Caco-2 (cell line): ENCODE data around the gene BRD4. TPM values are rescaled to one million over a fixed set of nuclear protein-coding genes. Genes with fewer than 3 reads are reported as not detected.
A peak's percentile ranks its signal among the peaks of the same experiment; 100 is the strongest.

ENCODE experiments used
- BruUV-seq: library from RNA; stranded (reverse); fragments of 400-500 nt; replicated peaks from 2 replicates; lab custom pipeline; 2021; lab: Mats Ljungman, UMichigan
- CTCF ChIA-PET: fragments of 300-600 bp; sonication (Branson Sonifier 250); formaldehyde crosslinking; loops from one replicate; lab custom pipeline; 2022; ENCODE audit warnings: antibody characterized with exemption; lab: Charles Lee
- POLR2A ChIA-PET: fragments of 300-600 bp; sonication (Branson Sonifier 250); formaldehyde crosslinking; loops from one replicate; lab custom pipeline; 2022; ENCODE audit warnings: antibody characterized with exemption; lab: Charles Lee
- DNase-seq, 2 experiments: peaks; one replicate each; pipeline versions ENCODE4 v3.0.0 to v3.0.0-alpha.2; 2020 to 2022
- H3K27me3 ChIP-seq: replicated peaks from 2 replicates; pipeline ENCODE4 v1.6.0; 2011; ENCODE audit warnings: low read length; ENCODE audit not compliant: control insufficient read depth, insufficient read depth
- H3K36me3 ChIP-seq: 2 replicates; pipeline ENCODE4 v1.5.1; 2011; ENCODE audit warnings: low read length; ENCODE audit not compliant: control insufficient read depth, insufficient read depth
- H3K4me1 ChIP-seq: fragments of 250-450 bp; sonication (Bioruptor Pico); 2 replicates; pipeline ENCODE4 v1.5.1; 2020; ENCODE audit warnings: mild to moderate bottlenecking
- H3K4me3 ChIP-seq: 2 replicates; pipeline ENCODE4 v1.5.1; 2011; ENCODE audit warnings: low read depth, mild to moderate bottlenecking, control low read depth, low read length
- H3K9me3 ChIP-seq: fragments of 250-450 bp; sonication (Bioruptor Pico); 2 replicates; pipeline ENCODE4 v1.5.1; 2020; ENCODE audit warnings: mild to moderate bottlenecking, moderate library complexity
- H3K27ac Mint-ChIP-seq: one replicate; pipeline ENCODE4 v1.8.0; 2022; ENCODE audit warnings: mixed read lengths; ENCODE audit not compliant: unreplicated experiment
- H3K27me3 Mint-ChIP-seq: one replicate; pipeline ENCODE4 v1.8.0; 2022; ENCODE audit warnings: mixed read lengths; ENCODE audit not compliant: insufficient read depth, unreplicated experiment
- H3K36me3 Mint-ChIP-seq: one replicate; pipeline ENCODE4 v1.8.0; 2022; ENCODE audit warnings: mild to moderate bottlenecking, mixed read lengths; ENCODE audit not compliant: insufficient read depth, unreplicated experiment
- H3K4me1 Mint-ChIP-seq: one replicate; pipeline ENCODE4 v1.8.0; 2022; ENCODE audit warnings: low read depth, mixed read lengths; ENCODE audit not compliant: unreplicated experiment
- H3K4me3 Mint-ChIP-seq: one replicate; pipeline ENCODE4 v1.8.0; 2022; ENCODE audit warnings: mild to moderate bottlenecking, moderate library complexity, mixed read lengths; ENCODE audit not compliant: unreplicated experiment
- H3K9me3 Mint-ChIP-seq: one replicate; pipeline ENCODE4 v1.8.0; 2022; ENCODE audit warnings: mixed read lengths; ENCODE audit not compliant: unreplicated experiment
- intact Hi-C: fragments of 100-400 bp; cut with micrococcal nuclease; formaldehyde crosslinking; loops from one replicate; pipeline ENCODE4 v1.10.0; 2022; ENCODE audit not compliant: unreplicated experiment
- total RNA-seq: library from RNA; stranded (reverse); gene quantifications from 2 replicates; pipeline ENCODE4 v1.2.3, GENCODE V29; 2022
- TF ChIP-seq, protein P1 (sequence below), 2 experiments: fragments of 200-600 bp in 1 of 2; IDR thresholded peaks; 1 replicate in 1 of 2; 2 replicates in 1 of 2; pipeline versions ENCODE4 v1.5.1 to v1.8.0; 2011 to 2022; ENCODE audit warnings: antibody characterized with exemption in 1 of 2, control low read depth in 1 of 2, inconsistent platforms in 1 of 2, low read depth in 1 of 2, low read length in 1 of 2, mild to moderate bottlenecking in 1 of 2, moderate library complexity in 1 of 2; ENCODE audit not compliant: insufficient read depth in 1 of 2, severe bottlenecking in 1 of 2, unreplicated experiment in 1 of 2

The BRD4 gene
- total RNA-seq, 1 experiment from 2014 or later = 170 TPM

DNA sequence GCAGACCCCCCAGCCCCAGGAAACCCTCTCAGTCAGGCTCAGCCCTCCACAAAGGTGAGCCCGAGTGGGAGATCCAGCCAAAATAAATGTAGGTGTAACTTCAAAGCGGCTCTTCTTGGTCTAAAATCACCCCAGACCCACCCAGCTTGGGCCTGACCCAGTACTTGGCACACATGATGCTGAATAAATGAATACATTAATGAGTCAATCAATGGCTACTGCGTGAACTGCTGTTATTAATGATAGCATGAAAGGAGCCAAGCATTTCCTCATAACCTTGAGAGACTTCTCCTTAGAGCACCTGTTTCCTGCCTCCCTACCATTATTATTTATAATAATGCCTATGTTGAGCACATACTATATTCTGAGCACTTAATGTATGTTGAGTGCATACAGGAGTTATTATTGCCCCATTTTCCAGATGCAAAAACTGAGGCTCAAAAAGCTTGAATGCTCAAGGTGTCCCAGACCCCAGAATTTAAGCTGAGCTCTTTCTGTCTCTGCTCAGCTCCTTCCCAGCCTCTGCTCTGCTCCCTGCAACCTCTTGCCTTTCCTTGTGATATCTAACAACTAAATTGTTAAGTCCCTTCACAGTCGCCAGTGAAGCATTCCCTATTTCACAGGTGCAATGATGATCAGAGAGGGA is 135.9 kb downstream of the BRD4 start:
- H3K27me3 ChIP-seq = no peaks in the 10 kb centered on the region
- Mint-ChIP-seq H3K36me3 (peaks cover 27% of the 10 kb centered on the region), H3K4me1 (peaks cover 16% of the 10 kb centered on the region), H3K27ac (peak overlapping the region; percentile 49), H3K27me3 (no peaks in the 10 kb centered on the region), H3K9me3 (no peaks in the 10 kb centered on the region), H3K4me3 (peak overlapping the region; percentile 69)
- peak overlapping the region; percentile 22 for H3K4me3 ChIP-seq
- H3K4me1 ChIP-seq = 0 out of 2 replicates have a peak, but pooled peaks cover 6% of the 10 kb centered on the region
- intact Hi-C loops = loop anchor here (5.0 kb wide), 1 partner anchor 51 kb away; no protein-coding TSS in a partner anchor
- POLR2A ChIA-PET = interaction anchor here (1.6 kb wide), 1 partner anchor 136 kb away, joined by 6 read pairs; no protein-coding TSS in a partner anchor
- H3K36me3 ChIP-seq = peaks cover 2% of the 10 kb centered on the region
- TSS peak; percentile 33 for BruUV-seq
- CTCF ChIA-PET = interaction anchor here (0.7 to 2.4 kb wide), 9 partner anchors 9 to 359 kb away, joined by 3 to 11 read pairs (median 5); partner anchors contain the start of gene AKAP8L
- DNase-seq = no peak
- TF ChIP-seq, protein P1, sequence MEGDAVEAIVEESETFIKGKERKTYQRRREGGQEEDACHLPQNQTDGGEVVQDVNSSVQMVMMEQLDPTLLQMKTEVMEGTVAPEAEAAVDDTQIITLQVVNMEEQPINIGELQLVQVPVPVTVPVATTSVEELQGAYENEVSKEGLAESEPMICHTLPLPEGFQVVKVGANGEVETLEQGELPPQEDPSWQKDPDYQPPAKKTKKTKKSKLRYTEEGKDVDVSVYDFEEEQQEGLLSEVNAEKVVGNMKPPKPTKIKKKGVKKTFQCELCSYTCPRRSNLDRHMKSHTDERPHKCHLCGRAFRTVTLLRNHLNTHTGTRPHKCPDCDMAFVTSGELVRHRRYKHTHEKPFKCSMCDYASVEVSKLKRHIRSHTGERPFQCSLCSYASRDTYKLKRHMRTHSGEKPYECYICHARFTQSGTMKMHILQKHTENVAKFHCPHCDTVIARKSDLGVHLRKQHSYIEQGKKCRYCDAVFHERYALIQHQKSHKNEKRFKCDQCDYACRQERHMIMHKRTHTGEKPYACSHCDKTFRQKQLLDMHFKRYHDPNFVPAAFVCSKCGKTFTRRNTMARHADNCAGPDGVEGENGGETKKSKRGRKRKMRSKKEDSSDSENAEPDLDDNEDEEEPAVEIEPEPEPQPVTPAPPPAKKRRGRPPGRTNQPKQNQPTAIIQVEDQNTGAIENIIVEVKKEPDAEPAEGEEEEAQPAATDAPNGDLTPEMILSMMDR (IDR thresholded peaks at IDR 0.05; ENCODE audit: insufficient read depth in 1 of 2, low read depth in 1 of 2, low read length in 1 of 2, severe bottlenecking in 1 of 2, unreplicated experiment in 1 of 2) = no peak
- no peaks in the 10 kb centered on the region for H3K9me3 ChIP-seq

DNA sequence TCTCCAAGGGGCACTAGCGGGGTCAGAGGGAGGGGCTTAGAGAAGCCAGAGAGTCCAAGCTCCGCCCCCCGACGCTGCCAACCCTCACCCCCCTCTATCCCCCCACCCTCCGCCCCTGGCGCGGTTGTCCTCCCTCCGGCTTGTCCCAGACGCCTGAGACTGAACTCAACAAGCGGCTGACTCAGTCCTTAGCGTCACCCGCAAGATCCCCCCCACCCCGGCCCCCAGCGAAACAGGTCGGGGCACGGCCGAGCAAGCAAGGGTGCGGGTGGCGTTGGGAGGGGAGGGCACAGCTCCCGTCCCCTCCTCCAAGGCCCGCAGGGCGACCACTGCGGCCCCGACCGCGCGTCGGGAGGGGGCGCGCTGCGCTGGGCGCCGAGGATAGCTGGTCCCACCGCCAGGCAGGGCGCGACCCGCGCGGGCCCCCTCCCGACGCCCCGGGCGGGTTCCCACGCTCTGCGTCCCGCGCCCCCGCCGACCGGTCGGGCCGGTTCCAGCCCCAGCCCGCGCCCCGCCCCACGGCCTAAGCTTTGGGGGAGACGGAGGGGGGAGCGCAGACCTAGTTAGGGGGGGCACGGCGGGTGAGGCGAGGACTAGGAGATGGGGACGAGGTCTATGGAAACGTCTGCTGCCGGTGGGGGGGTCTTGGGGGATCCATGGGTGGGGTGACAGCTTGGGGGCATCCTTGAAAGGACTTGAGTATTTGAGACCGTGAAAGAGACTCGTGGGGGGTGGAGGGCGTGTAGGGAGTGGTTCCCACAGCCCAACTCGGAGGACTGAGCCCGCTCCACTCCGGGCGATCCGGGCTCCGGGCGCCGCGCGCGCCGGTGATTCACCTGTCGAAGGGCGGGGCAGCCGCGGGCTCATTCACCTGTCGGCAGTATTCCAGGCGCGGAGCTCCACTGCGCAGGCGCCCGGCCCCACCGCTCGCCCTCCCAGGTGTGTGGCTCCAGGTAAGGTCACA is 136.7 kb downstream of the BRD4 start:
- DNase-seq = peak; percentile 95 to 98
- ChIA-PET CTCF (interaction anchor here (0.6 to 2.4 kb wide), 15 partner anchors 8 to 360 kb away, joined by 3 to 11 read pairs (median 4); partner anchors contain the start of gene AKAP8L), POLR2A (interaction anchor here (1.1 to 1.6 kb wide), 2 partner anchors 9 to 137 kb away, joined by 5 to 6 read pairs; no protein-coding TSS in a partner anchor)
- intact Hi-C loops = loop anchor here (5.0 kb wide), 1 partner anchor 52 kb away; no protein-coding TSS in a partner anchor
- Mint-ChIP-seq H3K27me3 (no peaks in the 10 kb centered on the region), H3K36me3 (peaks cover 33% of the 10 kb centered on the region), H3K9me3 (no peaks in the 10 kb centered on the region), H3K4me3 (peak overlapping the region; percentile 69), H3K4me1 (peaks cover 16% of the 10 kb centered on the region), H3K27ac (peak overlapping the region; percentile 56)
- Histone ChIP-seq H3K9me3 (no peaks in the 10 kb centered on the region), H3K4me3 (peak overlapping the region; percentile 53), H3K36me3 (peaks cover 2% of the 10 kb centered on the region), H3K4me1 (0 out of 2 replicates have a peak, but pooled peaks cover 6% of the 10 kb centered on the region), H3K27me3 (no peaks in the 10 kb centered on the region)
- no TSS peak for BruUV-seq
- TF ChIP-seq, protein P1 (IDR thresholded peaks at IDR 0.05; ENCODE audit: insufficient read depth in 1 of 2, low read depth in 1 of 2, low read length in 1 of 2, severe bottlenecking in 1 of 2, unreplicated experiment in 1 of 2) = peak; percentile 23 to 47
